Measurements from ENCODE around the gene FCHO2.
"Not testable (repeated sequence)": the region's sequence is repeated elsewhere in the genome, so short reads cannot be mapped to it uniquely, and the experiment has no call there.

The FCHO2 gene, protein sequence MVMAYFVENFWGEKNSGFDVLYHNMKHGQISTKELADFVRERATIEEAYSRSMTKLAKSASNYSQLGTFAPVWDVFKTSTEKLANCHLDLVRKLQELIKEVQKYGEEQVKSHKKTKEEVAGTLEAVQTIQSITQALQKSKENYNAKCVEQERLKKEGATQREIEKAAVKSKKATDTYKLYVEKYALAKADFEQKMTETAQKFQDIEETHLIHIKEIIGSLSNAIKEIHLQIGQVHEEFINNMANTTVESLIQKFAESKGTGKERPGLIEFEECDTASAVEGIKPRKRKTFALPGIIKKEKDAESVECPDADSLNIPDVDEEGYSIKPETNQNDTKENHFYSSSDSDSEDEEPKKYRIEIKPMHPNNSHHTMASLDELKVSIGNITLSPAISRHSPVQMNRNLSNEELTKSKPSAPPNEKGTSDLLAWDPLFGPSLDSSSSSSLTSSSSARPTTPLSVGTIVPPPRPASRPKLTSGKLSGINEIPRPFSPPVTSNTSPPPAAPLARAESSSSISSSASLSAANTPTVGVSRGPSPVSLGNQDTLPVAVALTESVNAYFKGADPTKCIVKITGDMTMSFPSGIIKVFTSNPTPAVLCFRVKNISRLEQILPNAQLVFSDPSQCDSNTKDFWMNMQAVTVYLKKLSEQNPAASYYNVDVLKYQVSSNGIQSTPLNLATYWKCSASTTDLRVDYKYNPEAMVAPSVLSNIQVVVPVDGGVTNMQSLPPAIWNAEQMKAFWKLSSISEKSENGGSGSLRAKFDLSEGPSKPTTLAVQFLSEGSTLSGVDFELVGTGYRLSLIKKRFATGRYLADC

DNA sequence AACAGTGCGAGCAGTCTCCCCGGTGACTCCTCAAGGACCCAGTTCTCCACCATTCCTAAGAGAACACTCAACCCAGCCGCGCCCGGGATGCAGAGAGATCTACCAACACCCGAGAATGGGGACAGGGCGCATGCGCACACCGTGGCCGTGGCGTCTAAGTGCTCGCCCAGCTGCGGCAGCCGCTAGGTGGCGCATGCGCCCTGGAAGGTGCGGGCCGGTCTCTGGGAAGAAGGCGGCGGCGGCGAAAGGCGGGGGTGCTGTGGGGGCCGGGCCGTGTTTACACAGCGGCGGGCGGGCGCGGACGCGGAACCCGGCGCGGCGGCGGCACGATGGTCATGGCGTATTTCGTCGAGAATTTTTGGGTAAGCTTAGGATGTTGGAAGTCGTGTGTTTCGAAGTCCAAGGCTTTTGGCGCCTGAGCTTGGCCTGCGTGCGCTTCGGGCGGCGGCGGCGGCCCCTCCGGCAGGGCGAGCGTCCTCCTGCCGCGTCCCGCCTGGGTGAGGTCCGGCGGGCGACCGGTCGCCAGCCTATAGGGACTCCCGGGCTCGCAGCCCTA is at the start of gene FCHO2:
TSS of gene FCHO2 (plus strand) at position 274 of the 556 bp plus-strand sequence. CDS start at position 330, 56 bp downstream.
- peak; percentile 96 to 97 for DNase-seq (ENCODE audit: low read depth in 2 of 2)

DNA sequence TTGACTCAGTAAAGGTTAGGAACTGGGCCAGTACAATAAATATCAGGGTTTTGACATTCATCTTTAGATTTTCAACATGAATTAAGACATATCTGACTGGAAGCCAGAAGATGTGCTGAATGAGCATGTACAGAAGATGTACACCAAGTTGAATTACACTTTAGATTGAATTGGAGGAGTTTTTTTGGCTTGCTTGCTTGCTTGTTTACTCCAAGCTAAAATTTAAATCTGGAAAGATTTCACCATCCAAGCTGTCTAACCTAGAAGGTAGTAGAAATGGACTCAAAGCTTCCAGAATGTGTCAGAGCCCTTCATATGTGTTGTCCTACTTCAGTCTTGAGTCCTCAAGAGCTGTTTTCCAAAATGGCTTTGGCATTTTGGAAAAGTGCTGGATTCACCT is 49.0 kb upstream of the FCHO2 start:
- no peak for DNase-seq (ENCODE audit: low read depth in 2 of 2)

DNA sequence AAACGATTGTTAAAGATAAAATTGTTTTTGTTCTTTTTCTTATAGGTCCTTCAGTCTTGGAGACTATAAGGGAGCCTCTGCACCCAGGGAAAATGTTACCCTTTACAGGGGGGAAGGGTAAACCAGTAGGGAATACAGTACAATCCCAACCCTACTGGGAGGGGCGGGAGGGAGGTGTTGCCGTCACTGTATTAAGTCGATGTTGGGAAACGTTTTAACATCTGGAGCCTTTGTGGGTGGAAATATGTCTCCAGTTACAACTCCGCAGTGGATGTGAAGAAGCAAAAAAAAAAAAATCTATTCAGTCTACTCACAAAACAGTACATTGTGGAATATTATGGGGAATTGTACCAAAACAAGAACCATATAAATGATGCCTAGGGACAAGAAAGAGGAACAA is 47.2 kb upstream of the FCHO2 start:
- no peak for DNase-seq (ENCODE audit: low read depth in 2 of 2)

DNA sequence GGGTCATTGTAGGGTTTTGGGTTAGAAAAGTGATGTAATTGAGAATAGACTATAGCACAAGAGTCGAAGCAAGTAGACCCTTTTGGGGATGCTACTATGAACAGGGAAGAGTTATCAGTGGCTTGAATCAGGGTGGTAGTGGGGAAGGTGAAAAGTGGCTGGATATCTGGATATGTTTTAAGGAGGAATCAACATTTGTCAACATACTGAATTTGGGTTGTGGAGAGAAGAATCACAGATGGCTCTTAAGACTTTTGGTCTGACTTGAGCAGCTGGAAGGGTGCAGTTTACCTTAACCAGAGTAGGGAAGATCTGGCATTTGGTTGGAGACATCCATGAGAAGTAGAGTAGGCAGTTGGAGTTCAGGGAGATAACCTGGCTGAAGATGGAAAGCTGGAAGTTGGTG is 38.5 kb upstream of the FCHO2 start:
- DNase-seq (ENCODE audit: low read depth in 2 of 2), result no peak

DNA sequence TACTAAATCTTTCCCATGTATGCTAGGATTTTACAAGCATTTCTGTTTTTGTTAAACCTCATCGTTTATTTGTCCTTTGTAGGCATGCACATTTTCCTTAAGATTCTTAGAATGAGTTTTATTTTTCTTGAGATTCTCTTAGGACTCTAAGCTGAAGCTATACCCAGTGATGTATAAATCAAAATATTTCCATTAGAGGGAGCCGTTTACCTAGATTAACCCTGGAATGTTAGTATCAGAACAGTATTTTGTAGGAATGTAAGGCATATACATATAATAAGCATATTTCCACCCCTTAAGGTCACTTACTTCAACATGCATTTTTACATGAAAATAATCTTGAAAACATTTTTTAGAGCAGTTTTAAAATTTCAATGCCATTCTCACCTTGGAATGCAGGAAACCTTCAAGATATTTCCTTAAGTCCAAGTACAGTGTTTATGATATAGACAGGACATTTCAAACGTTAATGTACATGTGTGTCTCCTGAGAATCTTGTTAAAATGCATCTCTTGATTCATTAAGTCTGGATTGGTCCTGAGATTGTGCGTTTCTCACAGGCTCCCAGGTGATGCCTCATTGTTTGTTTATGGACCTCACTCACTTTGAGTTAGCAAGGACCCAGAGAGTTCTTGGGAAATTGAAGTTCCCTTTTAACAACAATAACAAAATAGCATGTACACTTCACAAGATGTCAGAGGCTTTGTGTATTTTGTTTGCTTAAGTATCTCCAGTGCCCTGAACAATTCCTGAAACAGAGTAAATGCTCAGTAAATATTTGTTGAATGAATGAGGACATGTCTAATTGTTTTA is 34.9 kb upstream of the FCHO2 start:
- DNase-seq (ENCODE audit: low read depth in 2 of 2), result no peak

DNA sequence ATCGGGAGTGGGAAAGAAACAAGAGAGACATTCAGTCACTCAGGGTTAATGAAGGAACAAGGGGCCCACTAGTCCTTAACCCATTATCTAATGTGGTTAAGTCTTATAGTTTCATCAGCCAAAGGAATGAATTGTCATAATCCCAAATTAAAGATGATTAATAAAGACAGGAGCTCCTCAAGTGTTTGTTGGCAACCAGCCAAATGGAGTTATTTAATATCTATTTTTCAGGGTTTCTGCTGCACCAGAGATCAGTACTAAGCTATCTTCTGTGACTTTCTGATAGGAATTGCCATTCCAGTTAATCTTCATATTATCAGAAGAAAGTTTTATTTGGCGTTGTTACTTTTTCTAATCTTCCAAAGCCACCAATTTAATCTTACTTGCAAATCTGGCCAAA is 34.0 kb upstream of the FCHO2 start:
- no peak for DNase-seq (ENCODE audit: low read depth in 2 of 2)

DNA sequence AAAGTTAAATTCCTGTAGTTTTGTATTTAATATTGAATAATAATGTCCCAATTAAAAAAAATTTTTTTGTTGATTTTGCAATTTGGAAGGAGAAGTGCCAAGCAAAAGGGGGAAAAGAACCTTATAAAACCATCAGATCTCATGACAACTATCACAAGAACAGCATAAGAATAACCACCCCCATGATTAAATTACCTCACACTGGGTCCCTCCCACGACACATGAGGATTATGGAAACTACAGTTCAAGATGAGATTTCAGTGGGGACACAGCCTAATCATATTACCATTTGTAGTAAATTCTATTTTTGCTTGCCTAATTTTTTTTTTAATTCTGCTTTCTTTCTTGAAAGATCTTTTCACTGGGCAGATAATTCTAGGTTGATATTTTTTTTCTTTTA is 33.4 kb upstream of the FCHO2 start:
- no peak for DNase-seq (ENCODE audit: low read depth in 2 of 2)

DNA sequence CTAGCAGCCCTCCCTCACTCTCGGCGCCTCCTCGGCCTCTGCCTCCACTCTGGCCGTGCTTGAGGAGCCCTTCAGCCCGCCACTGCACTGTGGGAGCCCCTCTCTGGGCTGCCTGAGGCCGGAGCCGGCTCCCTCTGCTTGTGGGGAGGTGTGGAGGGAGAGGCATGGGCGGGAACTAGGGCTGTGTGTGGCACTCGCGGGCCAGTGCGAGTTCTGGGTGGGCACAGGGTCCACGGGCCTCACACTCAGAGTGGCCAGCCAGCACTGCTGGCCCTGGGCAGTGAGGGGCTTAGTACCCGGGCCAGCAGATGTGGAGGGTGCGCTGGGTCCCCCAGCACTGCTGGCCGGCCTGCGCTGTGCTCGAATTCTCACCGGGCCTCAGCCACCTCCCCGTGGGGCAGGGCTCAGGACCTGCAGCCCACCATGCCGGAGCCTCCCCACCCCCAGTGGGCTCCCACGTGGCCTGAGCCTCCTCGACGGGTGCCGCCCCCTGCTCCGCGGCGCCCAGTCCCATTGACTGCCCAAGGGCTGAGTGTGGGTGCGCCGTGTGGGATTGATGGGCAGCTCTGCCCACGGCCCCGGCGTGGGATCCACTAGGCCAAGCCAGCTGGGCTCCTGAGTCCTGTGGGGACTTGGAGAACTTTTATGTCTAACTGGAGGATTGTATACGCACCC is 30.4 kb upstream of the FCHO2 start:
- no peak for DNase-seq (ENCODE audit: low read depth in 2 of 2)

DNA sequence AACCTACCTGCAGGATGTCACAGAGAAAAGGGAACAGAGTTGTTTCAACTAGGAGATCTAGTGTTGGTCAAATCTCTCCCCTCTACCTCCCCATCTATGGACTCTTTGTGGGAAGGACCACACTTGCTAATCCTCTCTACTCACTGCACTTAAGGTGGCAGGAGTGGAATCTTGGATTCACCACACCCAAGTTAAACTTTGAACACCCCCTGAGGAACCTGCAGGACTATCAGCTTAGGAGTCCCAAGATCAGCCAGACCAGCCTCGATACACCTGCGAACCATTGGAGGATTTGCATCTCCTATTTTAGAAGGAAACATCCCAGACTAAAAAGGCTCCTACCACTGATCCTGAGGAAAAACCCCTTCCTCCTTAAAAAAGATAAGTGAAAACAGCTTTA is 23.2 kb upstream of the FCHO2 start:
- DNase-seq (ENCODE audit: low read depth in 2 of 2), result not testable (repeated sequence)

DNA sequence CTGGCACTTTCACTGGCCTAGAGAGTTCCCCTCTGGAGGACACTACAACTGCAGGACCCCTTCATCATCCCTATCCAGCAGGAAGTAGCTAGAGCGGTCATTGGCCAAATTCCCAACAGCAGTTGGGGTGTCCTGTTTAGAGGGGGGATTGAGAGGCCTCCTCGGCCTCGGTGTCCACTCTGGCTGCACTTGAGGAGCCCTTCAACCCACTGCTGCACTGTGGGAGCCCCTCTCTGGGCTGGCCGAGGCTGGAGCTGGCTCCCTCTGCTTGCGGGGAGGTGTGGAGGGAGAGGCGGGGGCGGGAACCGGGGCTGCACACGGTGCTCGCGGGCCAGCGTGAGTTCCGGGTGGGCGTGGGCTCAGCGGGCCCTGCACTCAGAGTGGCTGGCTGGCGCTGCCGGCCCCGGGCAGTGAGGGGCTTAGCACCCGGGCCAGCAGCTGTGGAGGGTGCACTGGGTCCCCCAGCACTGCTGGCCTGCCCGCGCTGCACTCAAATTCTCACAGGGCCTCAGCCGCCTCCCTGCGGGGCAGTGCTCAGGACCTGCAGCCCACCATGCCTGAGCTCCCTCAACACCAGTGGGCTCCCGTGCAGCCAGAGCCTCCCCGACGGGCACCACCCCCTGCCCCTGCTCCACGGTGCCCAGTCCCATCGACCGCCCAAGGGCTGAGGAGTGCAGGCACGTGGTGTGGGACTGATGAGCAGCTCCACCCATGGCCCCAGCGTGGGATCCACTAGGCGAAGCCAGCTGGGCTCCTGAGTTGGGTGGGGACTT is 20.7 kb upstream of the FCHO2 start:
- not testable (repeated sequence) for DNase-seq (ENCODE audit: low read depth in 2 of 2)

DNA sequence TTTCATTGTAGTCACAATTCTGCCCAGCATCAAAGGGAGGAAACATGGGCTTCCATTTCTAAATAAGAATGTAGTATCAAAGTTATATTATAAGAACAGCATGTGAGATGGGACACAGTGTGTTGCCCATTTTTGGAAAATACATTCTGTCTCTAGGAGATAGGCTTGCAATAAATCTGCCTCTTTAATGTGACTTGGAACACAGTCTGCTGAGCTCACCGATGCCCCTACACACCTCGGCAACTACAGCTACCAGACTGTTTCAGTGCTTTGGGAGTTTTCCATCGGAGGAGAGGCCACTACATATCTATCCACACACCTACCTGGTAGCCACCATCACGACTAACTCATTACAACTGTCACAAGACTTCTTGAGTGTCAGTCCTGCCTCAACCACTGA is 18.9 kb upstream of the FCHO2 start:
- DNase-seq (ENCODE audit: low read depth in 2 of 2), result no peak

DNA sequence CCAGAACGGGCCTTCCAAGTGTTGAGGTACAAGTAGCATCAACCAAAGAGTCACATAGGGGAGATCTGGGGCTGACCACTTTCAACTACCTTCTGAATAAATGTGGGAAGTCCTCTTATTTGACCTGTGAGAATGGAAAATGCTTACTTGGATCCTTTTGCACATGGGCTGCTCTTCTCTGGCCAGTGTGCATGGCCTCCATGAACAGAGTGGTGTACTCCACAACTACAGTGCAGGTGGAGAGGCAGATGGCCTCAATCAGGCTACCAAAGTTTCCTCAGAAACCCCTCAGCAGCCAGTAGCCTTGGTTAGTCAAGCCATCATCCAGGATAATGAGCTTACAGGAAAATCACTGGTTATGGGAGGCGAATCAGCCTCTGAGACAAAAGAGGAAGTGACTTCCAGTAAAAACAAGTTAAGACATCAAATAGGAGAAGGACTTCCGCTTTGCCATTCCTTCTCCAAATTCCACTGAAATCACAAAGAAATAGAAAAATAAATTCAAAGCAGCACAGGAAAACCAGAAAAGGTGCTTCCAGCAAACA is 18.3 kb upstream of the FCHO2 start:
- no peak for DNase-seq (ENCODE audit: low read depth in 2 of 2)

DNA sequence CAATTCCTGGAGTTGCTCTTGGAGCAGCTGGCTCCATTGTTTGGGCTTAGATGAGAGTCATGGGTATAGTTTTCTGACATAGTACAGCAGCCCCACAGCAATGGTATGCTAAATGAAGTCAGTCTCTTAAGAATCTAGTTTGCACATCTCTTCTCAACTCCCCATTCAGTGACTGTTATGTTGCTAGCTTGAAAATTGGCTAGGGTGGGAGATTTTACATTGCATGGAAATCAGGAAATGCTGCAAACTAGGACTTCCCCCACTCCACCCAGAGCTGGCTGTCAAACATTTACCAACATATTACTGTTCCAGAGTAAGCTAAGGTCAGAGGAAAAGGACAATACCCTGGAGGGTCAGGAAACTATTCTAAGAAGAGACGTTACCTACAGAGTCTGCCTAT is 17.6 kb upstream of the FCHO2 start:
- DNase-seq (ENCODE audit: low read depth in 2 of 2), result no peak

DNA sequence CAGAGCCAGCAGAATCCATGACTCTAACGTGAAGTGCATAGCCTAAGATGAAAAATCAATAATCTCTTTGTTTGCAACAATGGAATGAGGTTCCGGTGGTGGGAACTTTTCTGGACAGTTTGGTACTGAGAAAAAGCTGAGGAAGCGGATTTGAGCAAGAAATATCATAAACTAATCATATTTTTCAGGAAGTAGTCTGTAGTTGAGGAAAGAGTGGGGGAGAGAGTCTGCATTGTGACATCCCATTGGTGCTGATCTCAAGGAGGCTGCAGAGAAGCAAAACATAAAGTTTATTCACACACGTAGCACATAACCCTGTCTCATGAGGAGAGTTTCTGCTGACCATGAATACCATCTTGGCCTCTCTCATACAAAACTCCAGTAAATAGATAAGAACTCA is 15.8 kb upstream of the FCHO2 start:
- no peak for DNase-seq (ENCODE audit: low read depth in 2 of 2)

DNA sequence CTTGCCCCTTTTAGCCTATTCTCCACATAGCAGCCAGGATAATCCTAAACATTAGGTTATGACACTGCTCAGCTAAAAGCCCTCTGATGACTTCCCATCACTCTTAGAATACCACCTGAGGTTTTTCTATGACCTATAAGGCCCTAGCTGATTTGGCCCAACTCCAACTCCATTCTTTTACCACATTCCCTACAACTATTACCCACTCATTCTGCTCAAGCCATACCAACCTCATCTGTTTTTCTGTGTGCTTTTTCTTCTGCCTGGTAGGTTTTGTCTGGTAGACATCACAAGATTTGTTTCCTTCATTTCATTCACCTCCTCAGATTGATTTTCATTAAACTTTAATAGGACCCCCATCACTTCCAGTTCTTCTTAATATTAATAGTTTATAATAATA is 12.5 kb upstream of the FCHO2 start:
- DNase-seq (ENCODE audit: low read depth in 2 of 2), result no peak

DNA sequence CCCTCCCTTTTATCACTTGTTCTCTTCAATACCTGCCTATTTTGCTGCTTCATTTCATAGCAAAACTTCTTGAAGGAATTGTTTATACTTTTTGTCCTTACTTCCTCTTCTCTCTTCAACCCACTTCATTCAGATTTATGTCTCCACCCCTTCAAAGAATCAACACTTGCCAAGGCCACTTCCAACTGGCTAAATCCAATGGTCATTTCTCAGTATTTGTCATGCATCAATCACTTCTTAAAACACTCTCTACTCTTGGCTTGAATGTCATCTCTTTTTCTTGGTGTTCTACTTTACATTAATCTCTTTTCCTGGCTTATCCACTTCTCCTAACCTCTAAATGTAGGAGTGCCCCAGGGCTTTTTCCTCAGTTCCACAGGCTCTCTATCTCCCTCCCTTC is 8.3 kb upstream of the FCHO2 start:
- no peak for DNase-seq (ENCODE audit: low read depth in 2 of 2)

DNA sequence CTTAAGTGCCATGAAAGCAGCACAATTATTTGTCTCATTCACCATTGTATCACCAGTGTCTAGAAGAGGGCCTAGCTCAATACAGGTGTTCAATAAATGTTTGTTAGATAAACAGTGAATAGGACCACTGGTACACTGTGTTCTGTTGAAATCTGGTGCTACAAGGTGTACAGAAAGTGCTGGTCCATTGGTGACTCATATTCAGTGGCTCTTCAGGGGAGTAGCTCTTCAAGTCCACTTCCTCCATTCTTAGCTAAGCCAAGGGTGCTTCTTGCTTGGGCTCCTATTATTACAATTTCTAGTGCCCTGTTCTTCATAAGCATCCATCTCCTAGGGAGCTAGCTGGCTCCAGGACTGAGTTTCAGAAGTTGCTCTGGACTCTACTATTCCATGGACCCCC is 6.4 kb upstream of the FCHO2 start:
- DNase-seq (ENCODE audit: low read depth in 2 of 2), result no peak

DNA sequence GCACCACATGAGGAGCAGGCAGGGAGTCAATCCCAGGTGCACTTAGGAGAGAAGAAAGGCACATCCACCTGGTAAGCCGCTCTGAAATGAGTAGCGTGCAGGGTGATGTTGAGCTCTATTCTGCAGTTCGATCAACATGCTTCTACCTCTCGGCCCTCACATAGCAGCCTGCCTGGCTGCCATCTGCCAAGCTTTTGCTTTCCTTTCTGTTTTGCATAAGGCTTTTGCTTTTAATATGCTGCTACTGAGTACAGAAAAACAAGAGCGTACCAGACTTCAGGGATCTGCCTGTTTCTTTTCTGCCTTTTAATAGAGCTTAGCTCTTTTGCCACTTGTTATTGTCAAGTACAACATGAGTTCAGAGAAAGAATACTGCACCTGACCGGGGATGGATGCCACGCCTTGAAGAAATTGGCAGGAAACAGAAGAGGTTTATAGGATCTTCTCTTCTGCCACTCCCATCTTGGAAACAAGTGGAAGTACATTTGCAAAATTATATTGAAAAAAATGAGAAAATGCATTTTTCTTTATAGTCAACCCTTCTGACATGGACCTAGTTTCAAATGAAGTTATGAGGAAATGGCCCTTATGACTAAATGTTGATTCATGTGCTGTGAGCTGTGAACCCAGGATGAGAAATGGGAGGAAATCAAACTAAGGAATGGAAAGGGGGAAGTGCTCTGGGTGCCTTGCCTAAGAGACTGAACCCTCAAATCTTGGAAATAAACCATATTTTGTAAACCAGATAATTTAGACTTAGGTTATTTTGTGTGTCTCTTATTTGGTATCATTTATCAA is 4.0 kb upstream of the FCHO2 start:
- DNase-seq (ENCODE audit: low read depth in 2 of 2), result no peak

DNA sequence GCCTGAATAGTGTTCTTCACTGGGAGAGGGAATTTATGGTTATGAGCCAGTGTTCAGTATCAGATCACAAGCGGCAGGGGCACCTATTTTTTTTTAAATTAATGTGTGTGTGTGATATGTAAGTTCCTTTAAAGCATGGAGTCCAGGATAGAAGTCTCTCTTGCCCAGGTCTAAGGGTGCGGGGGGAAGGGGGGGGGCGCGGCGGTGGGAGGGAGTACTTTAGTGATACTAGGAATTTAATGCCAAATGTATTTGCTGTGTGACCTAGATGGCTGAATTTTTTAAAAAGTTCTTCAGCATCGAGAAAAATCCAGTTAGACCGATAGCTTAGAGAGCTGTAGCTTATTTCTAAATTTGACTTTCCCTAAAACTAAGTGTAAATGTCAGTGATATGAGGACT is 1.5 kb upstream of the FCHO2 start:
- no peak for DNase-seq (ENCODE audit: low read depth in 2 of 2)

Data from stimulated activated CD8-positive, alpha-beta memory T cell treated with anti-CD3 and anti-CD28 coated beads, Interleukin-2, amount 100 ng/mL, for 48 hours (primary cell).